Nucleus accumbens (tissue), 56 donors: ENCODE measurements around the gene FAM9C.
"Not testable (repeated sequence)": the region's sequence is repeated elsewhere in the genome, so short reads cannot be mapped to it uniquely, and the experiment has no call there.

Source experiments
- DNase-seq, 56 donors: peaks; one replicate each; lab custom pipeline; 2025; lab: John Stamatoyannopoulos, UW

Gene FAM9C

DNA sequence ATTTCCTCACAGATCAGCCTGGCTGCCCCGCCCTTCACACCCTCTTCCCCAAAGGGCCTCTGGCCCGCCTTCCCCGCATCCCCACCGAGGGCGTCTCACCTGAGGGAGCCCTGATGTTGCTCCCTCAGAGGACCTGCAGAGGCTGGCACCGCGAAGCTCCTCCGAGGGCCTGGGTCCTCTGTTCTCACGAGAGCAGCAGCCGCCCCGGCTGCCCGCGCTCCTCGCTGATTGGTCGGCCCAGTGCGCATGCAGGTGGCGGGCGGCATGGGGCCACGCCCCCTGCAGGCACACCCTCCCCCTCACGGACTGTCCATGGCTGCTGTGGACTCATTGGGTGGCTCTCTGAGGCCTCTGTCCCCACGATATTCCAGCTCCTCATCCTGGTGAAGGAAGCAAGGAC, at the start of gene FAM9C:
TSS of gene FAM9C (minus strand) at position 180 of the 400 bp plus-strand sequence. CDS start 831 bp downstream, outside the sequence.
- DNase-seq, result no peak

DNA sequence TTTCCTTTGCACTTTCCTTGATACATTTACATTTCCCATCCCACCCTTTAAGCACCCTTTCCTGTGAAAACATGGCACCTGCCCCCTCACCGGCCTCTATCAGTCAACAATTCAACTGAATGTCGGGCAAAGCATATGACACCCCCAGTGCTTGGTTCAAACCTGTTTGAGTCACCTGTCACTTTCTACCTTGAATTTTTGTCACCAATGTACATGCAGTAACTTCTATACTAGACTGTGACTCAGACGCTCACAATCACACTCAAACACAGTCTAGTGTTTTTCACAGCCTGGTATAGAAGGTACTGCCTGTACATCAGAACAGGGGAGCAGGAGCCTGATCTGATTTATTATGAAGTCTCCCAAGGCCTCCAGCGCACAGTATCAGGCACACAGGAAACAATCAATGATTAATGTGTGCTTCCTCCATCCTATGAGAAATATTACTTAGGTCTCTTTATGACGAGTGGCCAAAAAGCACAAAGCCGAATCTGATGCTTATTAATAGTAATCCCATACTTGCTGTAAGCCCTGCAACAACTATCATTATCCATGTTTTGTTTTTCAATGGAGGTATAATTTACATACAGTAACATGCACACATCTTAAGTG, 49.2 kb upstream of the FAM9C start:
- DNase-seq, result no peak

GRCh38 chrX:13092455-13092941, 48.1 kb upstream of the FAM9C start:
- peak in 7 of 56 donors; percentile 1 to 13 (median 4) for DNase-seq

DNA sequence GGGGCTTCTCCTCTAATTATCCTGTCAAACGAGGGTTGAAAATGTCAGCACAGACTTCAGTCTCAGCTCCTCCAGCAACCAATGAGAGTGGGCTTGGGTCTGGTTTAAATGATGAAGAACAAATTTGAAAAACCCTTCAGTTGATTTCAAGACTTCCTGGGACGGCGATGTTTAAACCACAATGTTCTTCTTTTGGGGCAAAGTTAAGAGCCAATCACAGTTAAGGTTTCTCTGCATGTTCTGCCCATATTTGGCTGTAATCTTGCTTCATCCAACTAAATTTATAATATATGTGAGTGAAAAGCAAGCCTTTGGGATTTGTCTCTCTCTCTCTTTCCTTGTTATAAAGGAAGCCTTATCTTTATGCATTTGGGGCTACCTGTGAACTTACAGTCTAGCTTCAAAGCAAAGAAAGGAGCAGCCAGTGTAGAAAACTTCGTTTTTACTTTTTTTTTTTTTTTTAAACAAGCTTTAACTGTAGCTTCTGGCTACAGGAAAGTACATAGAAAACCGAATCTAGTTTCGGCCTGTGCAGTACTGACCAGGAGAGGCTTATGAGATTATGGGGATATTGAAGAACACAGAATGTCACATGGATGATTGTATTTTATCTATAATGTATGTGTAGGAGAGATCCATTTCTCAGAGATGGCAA, 46.8 kb upstream of the FAM9C start:
- no peak for DNase-seq

DNA sequence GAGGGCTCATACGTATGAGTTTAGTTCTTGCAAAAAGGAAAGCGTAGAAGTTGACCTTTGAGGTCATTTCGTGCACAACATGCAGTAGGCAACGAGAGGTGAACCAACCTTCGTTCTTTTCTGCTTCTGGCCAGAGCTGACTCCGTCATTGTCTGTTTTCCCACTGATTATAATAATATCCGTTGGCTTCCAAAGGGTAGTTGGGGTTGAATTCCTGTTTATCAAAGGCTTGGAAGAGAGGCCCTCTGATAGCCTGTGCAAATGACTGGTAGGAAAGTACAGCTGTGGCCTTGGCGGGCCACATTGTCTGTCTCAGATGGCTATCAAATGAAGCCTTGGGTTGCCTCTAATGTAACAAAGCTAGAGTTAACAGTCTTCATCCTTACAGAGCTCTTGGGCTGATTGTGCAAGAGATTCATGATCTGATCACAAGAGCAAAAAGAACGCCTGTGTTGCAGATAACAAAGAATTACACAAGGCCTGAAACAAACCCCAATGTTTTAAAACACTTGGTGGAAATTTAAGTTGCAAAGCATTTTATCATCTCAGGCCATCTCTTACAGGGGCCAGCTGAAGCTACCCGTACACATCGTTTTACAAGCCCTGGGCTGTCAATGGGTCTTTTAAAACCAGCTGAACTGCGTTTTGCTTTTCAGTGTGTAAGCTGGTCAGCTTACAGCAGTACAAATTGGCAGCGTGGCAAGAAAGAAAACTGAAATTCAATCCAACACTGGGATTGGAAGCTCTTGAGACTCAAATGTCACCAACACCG, 46.1 kb upstream of the FAM9C start:
- DNase-seq, result peak in 4 of 56 donors; percentile 2 to 36 (median 12)

DNA sequence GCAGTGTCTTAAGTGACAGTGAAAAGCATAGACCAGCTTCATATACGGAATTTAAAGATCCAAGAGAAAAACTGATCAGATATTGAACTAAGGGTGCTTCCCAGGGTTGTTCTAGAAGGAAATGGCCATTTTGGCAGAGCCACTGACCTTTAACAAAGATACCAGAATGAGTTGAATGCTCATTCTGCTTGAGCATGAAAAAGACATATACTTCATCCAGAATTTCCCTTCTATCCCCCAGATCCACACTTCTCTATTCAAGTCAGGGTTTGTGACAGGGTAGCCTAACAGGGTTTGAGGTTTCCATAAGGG, 45.6 kb upstream of the FAM9C start:
- no peak for DNase-seq

GRCh38 chrX:13088156-13088487, 43.7 kb upstream of the FAM9C start:
- no peak for DNase-seq

DNA sequence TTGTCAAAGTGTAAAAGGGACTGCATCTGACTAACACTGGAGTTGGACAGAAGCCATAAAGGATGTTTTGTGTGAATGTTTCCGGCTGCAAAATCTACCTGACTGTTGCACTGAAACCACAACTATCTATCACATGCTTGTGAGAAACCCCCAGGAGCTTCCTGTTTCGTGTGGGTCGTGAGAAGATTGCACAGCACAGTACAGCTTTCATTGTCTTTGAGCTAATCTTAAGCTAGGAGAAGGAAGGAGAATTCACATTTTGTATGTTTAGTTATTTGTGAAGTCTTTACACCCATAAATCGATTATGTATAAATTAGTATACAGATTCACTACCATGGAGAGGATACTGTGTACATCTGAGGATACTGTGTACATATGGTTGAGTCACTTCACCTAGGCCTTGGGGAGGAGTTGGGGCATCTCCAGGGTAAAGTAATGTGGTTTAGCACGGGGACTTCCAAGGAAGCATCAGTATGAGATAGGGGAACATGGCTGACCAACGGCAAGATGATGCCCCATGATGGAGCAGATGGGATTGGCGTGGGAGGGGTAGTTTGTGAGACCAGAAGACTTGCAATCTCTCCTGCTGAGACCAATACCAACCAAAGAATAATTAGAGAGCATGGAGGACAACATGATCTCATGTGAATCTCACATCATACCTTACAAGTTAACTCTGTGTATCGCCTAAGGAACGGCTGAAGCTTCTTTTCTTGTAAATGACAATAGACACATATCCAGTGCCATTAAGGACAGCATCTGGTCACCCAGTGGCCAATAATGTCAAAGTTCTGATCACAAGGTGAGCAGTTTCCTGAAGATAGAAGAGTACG, 43.1 kb upstream of the FAM9C start:
- DNase-seq, result no peak

DNA sequence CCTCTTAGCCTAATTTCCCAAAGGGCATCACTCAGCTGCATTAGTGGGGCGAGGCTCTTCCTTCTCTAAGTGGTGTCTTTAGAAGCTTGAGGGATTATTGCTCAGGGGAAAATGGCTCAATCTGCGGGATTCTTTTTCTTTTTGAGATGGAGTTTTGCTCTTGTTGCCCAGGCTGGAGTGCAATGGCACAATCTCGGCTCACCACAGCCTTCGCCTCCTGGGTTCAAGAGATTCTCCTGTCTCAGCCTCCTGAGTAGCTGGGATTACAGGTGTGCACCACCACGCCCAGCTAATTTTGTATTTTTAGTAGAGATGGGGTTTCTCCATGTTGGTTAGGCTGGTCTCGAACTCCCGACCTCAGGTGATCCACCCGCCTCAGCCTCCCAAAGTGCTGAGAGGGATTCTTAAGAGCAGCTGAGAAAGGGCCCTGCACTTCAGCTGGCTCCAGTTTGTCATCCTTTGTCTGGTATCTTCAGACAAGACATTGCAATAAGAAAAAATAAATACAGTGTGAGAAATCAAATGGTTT, 42.4 kb upstream of the FAM9C start:
- DNase-seq, result not testable (repeated sequence)

GRCh38 chrX:13086076-13086475, 41.7 kb upstream of the FAM9C start:
- DNase-seq, result no peak

GRCh38 chrX:13085526-13085925, 41.1 kb upstream of the FAM9C start:
- DNase-seq, result no peak

DNA sequence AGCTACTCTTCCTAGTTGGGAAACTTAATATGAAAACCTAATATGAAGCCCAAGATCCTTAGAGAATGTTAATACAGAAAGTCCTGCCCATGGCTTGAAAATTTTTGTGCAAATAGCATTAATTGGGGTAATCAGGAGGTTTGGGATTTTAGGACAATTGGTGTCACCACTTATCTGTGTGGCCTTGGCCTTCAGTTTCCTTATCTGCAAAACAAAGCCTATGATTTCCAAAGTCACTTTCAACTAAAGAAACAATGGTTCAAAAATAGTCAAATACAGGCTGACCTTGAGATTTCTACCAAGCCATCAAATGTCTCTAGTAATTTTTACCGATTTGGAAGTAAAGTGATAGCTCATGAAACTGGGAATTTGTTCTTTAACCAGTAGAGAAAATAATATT, 40.2 kb upstream of the FAM9C start:
- no peak for DNase-seq

GRCh38 chrX:13083755-13084326, 39.4 kb upstream of the FAM9C start:
- DNase-seq, result not testable (repeated sequence)

DNA sequence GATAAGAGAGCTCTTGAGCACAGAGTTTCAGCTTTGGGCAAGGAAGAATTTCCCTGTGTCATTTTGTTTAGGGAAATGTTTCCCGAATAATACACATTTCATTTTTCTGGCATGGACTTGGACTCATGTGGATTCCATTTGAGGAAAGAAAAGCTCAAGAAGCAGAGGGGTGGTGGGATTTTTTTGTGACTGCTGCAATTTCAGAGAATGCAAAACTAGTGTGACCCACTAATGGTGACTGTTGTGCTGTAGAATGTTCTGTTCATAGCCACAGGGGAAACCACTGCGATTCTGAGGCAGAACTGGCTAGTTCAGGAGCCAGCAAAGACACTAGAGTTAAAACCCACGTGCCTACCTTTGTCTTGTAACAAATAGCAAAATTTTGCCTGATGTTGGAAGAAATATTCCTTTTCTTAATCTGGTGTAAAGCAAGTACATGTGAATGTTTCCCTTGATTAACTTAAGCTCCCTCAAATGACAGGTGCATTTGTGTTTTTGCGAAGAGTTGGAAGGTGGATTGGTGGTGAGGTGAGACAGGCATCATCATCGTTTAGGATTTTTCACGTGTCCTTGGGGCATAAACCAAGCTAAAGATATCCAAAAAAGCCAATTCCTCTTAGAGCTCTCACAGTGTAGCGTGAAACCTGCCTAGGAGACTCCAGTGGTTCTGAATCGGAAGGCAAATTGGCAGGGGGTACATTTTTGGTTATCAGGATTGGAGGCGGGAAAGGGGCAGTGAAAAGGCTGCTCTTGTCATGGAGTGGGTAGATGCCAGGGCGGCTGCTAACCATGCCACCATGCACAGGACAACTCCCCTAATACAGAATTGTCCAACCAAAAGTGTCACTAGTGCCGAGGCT, 38.0 kb upstream of the FAM9C start:
- DNase-seq, result no peak

- no peak for DNase-seq
These were observed 37.2 kb upstream of the FAM9C start for GRCh38 chrX:13081395-13082205.

GRCh38 chrX:13080128-13080795, 35.8 kb upstream of the FAM9C start:
- no peak for DNase-seq

DNA sequence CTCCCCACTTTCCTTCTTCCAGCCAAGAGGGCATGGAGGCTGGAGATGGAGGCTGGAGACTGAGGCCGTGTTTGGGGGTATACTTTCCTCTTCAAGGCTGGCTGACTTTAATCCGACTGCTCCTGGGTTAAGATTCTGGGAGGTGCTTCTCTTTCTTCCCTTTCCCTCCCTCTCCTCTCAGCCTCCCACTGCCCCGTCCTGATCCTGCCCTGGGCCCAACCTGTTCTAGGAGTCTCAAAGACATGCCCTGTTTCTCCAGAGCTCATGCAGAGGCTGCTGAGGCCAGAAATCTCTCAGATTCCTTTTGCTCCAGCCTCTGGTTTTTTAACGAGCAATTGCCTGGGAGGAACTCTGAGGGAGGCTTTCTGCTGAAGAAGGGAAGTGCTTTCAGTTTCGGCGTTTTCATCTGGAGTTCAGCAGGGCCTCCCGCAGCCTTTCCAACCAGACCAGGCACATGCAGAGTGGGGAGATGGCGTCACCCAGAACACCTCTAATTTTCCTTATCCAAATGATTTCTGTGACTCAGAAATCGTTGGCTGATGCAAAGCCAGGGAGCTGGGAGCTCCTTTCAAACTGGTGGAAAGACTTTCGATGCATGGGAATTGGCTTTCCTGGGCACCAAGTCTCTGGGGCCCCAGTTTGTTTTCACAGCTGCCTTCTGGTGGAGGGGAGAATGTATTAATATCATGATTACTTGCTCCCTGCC, 34.5 kb upstream of the FAM9C start:
- peak in 16 of 56 donors; percentile 0 to 32 (median 3) for DNase-seq
